Epithelial cell of proximal tubule (primary cell): ENCODE data around the gene JMJD7. TPM values are rescaled to one million over a fixed set of nuclear protein-coding genes. Genes with fewer than 3 reads are reported as not detected.

Experiments
- DNase-seq: peaks from one replicate; pipeline ENCODE4 v3.0.0-alpha.2; 2011; ENCODE audit warnings: low read depth
- H3K4me3 ChIP-seq: 2 replicates; pipeline ENCODE4 v1.5.1; 2011; ENCODE audit warnings: low read depth, mild to moderate bottlenecking, low read length
- total RNA-seq: library from RNA; depleted of rRNA; stranded (reverse); fragments of >200 nt; gene quantifications from 2 replicates; pipeline ENCODE4 v1.2.3, GENCODE V29; 2015
- TF ChIP-seq, protein P1 (sequence below): conservative IDR thresholded peaks from 2 replicates; pipeline ENCODE4 v1.5.1; 2012; ENCODE audit warnings: low read depth, mild to moderate bottlenecking, low read length

JMJD7 gene
- total RNA-seq: 6.6 and 10.4 TPM in 2 replicates

DNA sequence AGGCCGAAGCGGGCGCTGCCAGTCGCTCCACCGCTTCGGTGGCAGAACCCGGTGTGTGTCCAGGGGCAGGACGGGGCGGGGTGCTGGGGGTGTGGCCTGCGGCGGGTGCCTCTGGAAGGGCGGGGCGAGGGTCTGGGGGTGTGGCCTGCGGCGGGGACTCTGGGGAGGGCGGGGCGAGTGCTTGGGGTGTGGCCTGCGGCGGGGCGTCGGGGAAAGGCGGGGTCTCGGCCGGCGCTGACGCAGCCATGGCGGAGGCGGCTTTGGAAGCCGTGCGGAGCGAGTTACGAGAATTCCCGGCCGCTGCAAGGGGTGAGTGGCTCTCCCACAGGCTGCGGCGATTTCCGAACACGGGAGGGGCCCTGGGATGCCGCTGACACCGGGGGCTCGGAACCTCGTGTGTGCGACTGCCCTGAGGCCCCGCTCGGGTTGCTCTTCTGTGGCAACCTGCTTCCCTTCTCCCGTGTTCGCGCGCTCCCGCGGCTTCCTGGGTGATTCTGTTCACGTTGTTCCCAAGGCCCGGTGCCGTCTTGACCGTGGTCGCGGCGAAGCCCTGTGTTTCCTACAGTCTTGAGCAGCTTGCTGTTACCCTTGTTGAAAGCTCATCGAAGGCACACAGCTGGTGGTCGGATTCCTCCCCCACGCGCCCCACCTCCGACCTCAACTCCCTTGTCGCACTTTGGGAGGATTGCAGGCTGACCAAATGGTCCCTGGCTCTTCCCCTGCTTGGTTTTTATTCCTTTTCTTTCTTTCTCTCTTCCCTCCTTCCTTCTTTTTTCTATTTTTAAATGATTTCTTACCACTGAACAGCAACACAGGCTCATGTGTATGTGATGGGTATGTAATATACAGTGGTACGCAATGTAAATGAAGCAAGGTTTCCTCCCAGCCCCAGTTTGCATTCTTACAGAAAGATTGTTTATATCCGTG, at the start of gene JMJD7:
TSS of gene JMJD7 (plus strand) at position 213 of the 927 bp plus-strand sequence. CDS start at position 246, 33 bp downstream.
- H3K4me3 ChIP-seq: peak within 1 kb of the TSS; percentile 92
- no peak for DNase-seq
- TF ChIP-seq, protein P1, sequence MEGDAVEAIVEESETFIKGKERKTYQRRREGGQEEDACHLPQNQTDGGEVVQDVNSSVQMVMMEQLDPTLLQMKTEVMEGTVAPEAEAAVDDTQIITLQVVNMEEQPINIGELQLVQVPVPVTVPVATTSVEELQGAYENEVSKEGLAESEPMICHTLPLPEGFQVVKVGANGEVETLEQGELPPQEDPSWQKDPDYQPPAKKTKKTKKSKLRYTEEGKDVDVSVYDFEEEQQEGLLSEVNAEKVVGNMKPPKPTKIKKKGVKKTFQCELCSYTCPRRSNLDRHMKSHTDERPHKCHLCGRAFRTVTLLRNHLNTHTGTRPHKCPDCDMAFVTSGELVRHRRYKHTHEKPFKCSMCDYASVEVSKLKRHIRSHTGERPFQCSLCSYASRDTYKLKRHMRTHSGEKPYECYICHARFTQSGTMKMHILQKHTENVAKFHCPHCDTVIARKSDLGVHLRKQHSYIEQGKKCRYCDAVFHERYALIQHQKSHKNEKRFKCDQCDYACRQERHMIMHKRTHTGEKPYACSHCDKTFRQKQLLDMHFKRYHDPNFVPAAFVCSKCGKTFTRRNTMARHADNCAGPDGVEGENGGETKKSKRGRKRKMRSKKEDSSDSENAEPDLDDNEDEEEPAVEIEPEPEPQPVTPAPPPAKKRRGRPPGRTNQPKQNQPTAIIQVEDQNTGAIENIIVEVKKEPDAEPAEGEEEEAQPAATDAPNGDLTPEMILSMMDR: no peak

DNA sequence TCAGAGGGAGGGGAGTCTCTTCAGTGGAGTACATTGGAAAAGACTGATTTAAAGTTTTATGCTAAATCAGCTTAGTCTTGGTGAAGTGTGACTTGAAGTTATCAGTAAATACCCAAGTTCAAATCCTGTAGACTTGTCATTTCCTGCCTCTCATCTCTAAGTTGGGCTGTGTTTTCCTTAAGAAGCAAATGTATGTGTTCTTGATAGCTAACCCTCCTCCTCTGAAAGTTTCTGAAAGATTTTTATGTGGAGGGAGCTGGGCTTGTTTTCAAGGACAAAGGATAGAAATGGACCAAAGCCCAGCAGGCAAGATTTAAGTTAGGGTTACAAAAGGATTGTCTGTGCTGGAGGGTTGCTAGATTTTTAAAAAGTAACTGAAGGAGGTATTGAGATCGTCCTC, 49.4 kb upstream of the JMJD7 start:
- H3K4me3 ChIP-seq: no peak overlapping the region
- no peak for DNase-seq
- TF ChIP-seq, protein P1: no peak

DNA sequence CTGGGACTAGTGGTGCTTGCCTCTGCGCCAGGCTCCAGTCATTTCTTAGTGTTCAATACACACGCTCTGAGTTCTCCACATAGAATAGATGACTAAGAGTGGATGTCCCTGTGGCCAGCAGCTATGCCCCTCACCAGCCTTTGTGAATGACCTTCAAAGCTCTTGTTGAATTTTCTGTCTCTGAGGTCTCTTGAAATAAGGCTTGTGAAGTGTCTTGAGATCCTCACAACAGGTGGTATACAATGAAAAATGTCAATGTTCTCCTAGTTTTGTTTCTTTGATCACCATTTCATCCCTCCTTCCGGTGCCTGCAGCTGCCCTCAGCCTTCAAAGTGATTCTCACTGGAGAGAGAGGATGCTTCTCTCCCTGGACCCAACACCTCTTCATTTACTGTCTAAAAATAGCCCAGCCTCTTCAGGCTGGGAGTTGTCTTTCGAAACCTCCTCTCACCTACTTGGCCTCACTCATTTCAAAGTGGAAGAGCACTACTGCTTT, 48.2 kb upstream of the JMJD7 start:
- no peak for DNase-seq
- TF ChIP-seq, protein P1: no peak
- no peak overlapping the region for H3K4me3 ChIP-seq

GRCh38 chr15:41780266-41780665, 47.6 kb upstream of the JMJD7 start:
- no peak overlapping the region for H3K4me3 ChIP-seq
- no peak for DNase-seq
- TF ChIP-seq, protein P1: no peak

DNA sequence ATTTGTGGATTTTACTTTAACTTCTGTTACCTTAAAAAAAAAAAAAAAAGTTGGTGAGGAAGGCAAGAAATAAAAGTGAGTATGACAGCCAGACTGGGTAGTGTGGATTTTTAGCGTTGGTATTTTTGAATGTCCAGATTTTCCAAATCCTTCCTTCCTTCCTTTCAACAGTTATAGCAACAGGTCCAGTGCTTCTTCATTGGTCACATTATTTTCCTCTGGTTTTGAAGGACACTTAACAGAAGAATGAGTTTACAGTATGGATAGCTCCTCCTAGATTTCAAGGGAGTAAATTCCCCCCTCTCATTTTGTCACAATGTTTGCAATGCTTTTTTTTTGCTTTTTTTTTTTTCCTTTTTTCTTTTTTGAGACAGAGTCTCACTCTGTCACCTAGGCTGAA, 47.2 kb upstream of the JMJD7 start:
- H3K4me3 ChIP-seq: no peak overlapping the region

DNA sequence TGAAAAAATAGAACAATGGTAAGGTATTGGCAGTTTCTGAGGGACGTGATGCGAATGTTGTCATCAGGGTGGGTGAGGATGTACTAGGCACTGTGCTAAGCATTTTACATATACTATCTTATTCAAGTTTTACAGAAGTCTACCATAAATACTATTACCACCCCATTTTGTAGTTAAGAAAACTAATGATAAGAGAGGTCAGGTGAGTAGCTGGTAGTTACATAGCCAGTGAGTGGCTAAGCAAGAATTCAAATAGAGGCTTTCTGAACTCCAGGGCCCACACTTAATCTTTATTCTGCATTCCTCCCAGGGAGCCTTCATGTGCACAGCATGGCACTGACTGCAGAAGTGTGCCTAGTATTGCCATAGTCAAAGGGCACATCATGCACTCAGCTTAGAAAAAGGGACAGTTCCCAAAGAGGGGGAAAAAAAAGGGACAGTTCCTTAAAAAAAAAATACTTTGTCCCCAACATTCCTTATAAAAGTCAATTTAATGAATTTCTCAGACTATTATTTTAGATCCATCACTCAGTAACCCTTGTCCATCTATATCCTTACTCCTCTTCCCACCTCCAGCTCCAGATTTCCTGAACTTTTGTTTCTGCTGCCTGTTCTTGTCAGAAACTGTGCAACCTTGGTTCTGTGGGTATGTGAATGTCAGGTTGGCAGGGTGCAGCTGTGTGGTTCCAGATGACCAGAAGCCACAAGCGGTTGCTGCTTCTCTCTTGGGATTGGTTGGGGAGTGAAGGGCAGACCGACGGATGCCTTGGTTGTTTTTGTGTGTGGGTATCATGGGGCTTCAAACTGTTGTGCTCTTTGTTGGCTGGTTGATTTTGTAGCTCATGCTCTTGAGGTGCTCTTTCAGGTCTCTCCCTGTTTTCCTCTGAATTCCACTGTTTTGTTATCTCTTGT, 45.3 kb upstream of the JMJD7 start:
- no peak for DNase-seq
- TF ChIP-seq, protein P1: no peak
- no peak overlapping the region for H3K4me3 ChIP-seq

More for the DNA sequence above, 47.2 kb upstream of the JMJD7 start:
- DNase-seq: no peak
- TF ChIP-seq, protein P1: no peak
